H9 (cell line): ENCODE data around the gene THSD4. TPM values are rescaled to one million over a fixed set of nuclear protein-coding genes. Genes with fewer than 3 reads are reported as not detected.

Experiments
- DNase-seq: peaks from one replicate; pipeline ENCODE4 v3.0.0-alpha.2; 2017
- H2AFZ ChIP-seq: one replicate; pipeline ENCODE4 v1.6.1; 2013; ENCODE audit warnings: mild to moderate bottlenecking, low read length, control low read depth, moderate library complexity
- H2AK5ac ChIP-seq: 2 replicates; pipeline ENCODE4 v1.6.1; 2013; ENCODE audit warnings: low read length, control low read depth, mixed read lengths; ENCODE audit not compliant: insufficient read length
- H2BK120ac ChIP-seq: one replicate; pipeline ENCODE4 v1.6.1; 2013; ENCODE audit warnings: low read depth, mild to moderate bottlenecking, low read length, control low read depth, inconsistent platforms; ENCODE audit not compliant: poor library complexity, severe bottlenecking
- H2BK12ac ChIP-seq: 2 replicates; pipeline ENCODE4 v1.6.1; 2013; ENCODE audit warnings: low read length, control low read depth, mixed read lengths, low read depth; ENCODE audit not compliant: insufficient read length
- H2BK15ac ChIP-seq: 2 replicates; pipeline ENCODE4 v1.6.1; 2013; ENCODE audit warnings: low read depth, low read length, control low read depth
- H2BK20ac ChIP-seq: one replicate; pipeline ENCODE4 v1.6.1; 2013; ENCODE audit warnings: low read depth, mild to moderate bottlenecking, low read length, control low read depth, inconsistent platforms; ENCODE audit not compliant: poor library complexity, severe bottlenecking
- H2BK5ac ChIP-seq: 2 replicates; pipeline ENCODE4 v1.6.1; 2013; ENCODE audit warnings: low read length, control low read depth, mixed read lengths; ENCODE audit not compliant: insufficient read length
- H3K14ac ChIP-seq: 2 replicates; pipeline ENCODE4 v1.6.1; 2013; ENCODE audit warnings: low read length, control low read depth; ENCODE audit not compliant: insufficient read depth
- H3K18ac ChIP-seq: 2 replicates; pipeline ENCODE4 v1.6.1; 2013; ENCODE audit warnings: low read depth, mild to moderate bottlenecking, mixed read lengths, low read length, control low read depth; ENCODE audit not compliant: insufficient read length
- H3K23ac ChIP-seq: 2 replicates; pipeline ENCODE4 v1.6.1; 2013; ENCODE audit warnings: low read length, control low read depth, mixed read lengths, low read depth; ENCODE audit not compliant: insufficient read length
- H3K23me2 ChIP-seq: 2 replicates; pipeline ENCODE4 v1.6.1; 2013; ENCODE audit warnings: low read depth, mild to moderate bottlenecking, mixed read lengths, low read length, control low read depth; ENCODE audit not compliant: insufficient read length, poor library complexity, severe bottlenecking
- H3K27ac ChIP-seq: 2 replicates; pipeline ENCODE4 v1.5.1; 2013; ENCODE audit warnings: low read length, control low read depth, mixed read lengths, low read depth; ENCODE audit not compliant: insufficient read length
- H3K27me3 ChIP-seq: 2 replicates; pipeline ENCODE4 v1.6.1; 2013; ENCODE audit warnings: low read length, control low read depth, inconsistent platforms; ENCODE audit not compliant: insufficient read depth
- H3K4ac ChIP-seq: 2 replicates; pipeline ENCODE4 v1.6.1; 2013; ENCODE audit warnings: low read depth, mild to moderate bottlenecking, control low read depth, inconsistent platforms, low read length, moderate library complexity
- H3K4me1 ChIP-seq: 2 replicates; pipeline ENCODE4 v1.6.1; 2013; ENCODE audit warnings: low read length, control low read depth, inconsistent platforms; ENCODE audit not compliant: insufficient read depth
- H3K4me2 ChIP-seq: 2 replicates; pipeline ENCODE4 v1.6.1; 2013; ENCODE audit warnings: low read length, control low read depth, mixed read lengths; ENCODE audit not compliant: insufficient read length, insufficient read depth
- H3K56ac ChIP-seq: 2 replicates; pipeline ENCODE4 v1.6.1; 2013; ENCODE audit warnings: low read depth, mild to moderate bottlenecking, mixed read lengths, low read length, control low read depth; ENCODE audit not compliant: insufficient read length
- H3K79me1 ChIP-seq: 2 replicates; pipeline ENCODE4 v1.6.1; 2013; ENCODE audit warnings: low read depth, mild to moderate bottlenecking, moderate library complexity, low read length, control low read depth, inconsistent platforms; ENCODE audit not compliant: insufficient read depth, poor library complexity, severe bottlenecking
- H3K79me2 ChIP-seq: 2 replicates; pipeline ENCODE4 v1.6.1; 2013; ENCODE audit warnings: low read length, control low read depth, inconsistent platforms; ENCODE audit not compliant: insufficient read depth
- H3K9ac ChIP-seq: 2 replicates; pipeline ENCODE4 v1.6.1; 2013; ENCODE audit warnings: low read length, control low read depth, mixed read lengths; ENCODE audit not compliant: insufficient read length; ENCODE audit errors: extremely low read depth
- H3K9me3 ChIP-seq: one replicate; pipeline ENCODE4 v1.6.1; 2013; ENCODE audit warnings: low read depth, low read length, inconsistent platforms; ENCODE audit not compliant: control insufficient read depth
- H3T11ph ChIP-seq: one replicate; pipeline ENCODE4 v1.6.1; 2013; ENCODE audit warnings: mild to moderate bottlenecking, low read length, control low read depth, inconsistent platforms
- H4K20me1 ChIP-seq: one replicate; pipeline ENCODE4 v1.6.1; 2013; ENCODE audit not compliant: control insufficient read depth, insufficient read length, insufficient read depth
- H4K5ac ChIP-seq: 2 replicates; pipeline ENCODE4 v1.6.1; 2013; ENCODE audit warnings: low read depth, mild to moderate bottlenecking, mixed read lengths, low read length, control low read depth; ENCODE audit not compliant: insufficient read length
- H4K8ac ChIP-seq: replicated peaks from 2 replicates; pipeline ENCODE4 v1.6.1; 2013; ENCODE audit warnings: low read length, control low read depth, mixed read lengths, low read depth; ENCODE audit not compliant: insufficient read length
- H4K91ac ChIP-seq: 2 replicates; pipeline ENCODE4 v1.6.1; 2013; ENCODE audit warnings: low read depth, mild to moderate bottlenecking, moderate library complexity, mixed read lengths, low read length, control low read depth; ENCODE audit not compliant: insufficient read length
- H3K27ac Mint-ChIP-seq, 3 experiments: 2 replicates in 2 of 3; 3 replicates in 1 of 3; pipeline ENCODE4 v1.8.0; 2020 to 2021; ENCODE audit warnings: mixed read lengths in 3 of 3, mild to moderate bottlenecking in 1 of 3, moderate library complexity in 1 of 3
- H3K27me3 Mint-ChIP-seq: 2 replicates; pipeline ENCODE4 v1.8.0; 2021; ENCODE audit warnings: low read depth, mild to moderate bottlenecking, moderate library complexity, mixed read lengths
- H3K36me3 Mint-ChIP-seq, 3 experiments: 2 replicates in 2 of 3; 3 replicates in 1 of 3; pipeline ENCODE4 v1.8.0; 2020 to 2021; ENCODE audit warnings: low read depth in 3 of 3, mixed read lengths in 3 of 3; ENCODE audit not compliant: insufficient read depth in 1 of 3
- H3K4me1 Mint-ChIP-seq, 2 experiments: 2 replicates each; pipeline ENCODE4 v1.8.0; 2020; ENCODE audit warnings: mixed read lengths in 2 of 2
- H3K4me3 Mint-ChIP-seq, 2 experiments: 2 replicates in 1 of 2; 3 replicates in 1 of 2; pipeline ENCODE4 v1.8.0; 2020 to 2021; ENCODE audit warnings: mild to moderate bottlenecking in 2 of 2, mixed read lengths in 2 of 2, moderate library complexity in 1 of 2
- H3K9me3 Mint-ChIP-seq, 2 experiments: 2 replicates in 1 of 2; 3 replicates in 1 of 2; pipeline ENCODE4 v1.8.0; 2020; ENCODE audit warnings: mild to moderate bottlenecking in 2 of 2, mixed read lengths in 2 of 2, moderate library complexity in 1 of 2
- CTCF ChIP-seq: fragments of 200-600 bp; sonication (generic); conservative IDR thresholded peaks from 3 replicates; pipeline ENCODE4 v1.8.0; 2021; ENCODE audit warnings: antibody characterized with exemption, mild to moderate bottlenecking
- WGBS: extraction: QIAGEN DNeasy Blood & Tissue Kit; methylation state at CpG from one replicate; pipeline ENCODE4 v1.1.7; 2013; ENCODE audit warnings: missing lambda C conversion rate, low lambda C conversion rate, mixed read lengths; ENCODE audit not compliant: insufficient read length; ENCODE audit errors: extremely low coverage; 5-methylcytosine and 5-hydroxymethylcytosine counted together
- total RNA-seq: library from RNA; stranded (reverse); gene quantifications from 2 replicates; pipeline ENCODE4 v1.2.1, GENCODE V29; 2021

Gene THSD4
- total RNA-seq, 1 experiment from 2014 or later, result 5.5 TPM

DNA sequence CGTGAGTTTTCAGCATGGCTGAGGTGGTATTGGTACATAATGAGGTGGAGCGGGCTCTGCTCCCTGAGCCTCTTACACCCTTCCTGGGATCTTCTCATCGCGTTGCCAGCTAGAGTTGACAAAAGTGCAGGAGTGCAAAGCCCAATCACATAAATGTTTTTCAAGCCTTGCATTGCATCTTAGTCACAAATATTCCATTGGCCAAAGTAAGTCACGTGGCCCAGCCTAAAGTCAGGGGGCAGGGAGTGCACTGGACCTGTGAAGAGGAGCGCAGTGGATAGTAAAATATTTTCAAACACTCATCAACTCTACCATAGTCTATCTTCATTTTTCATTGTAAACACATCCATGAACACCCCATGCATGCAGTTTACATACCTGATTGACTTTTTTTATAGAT lies 365.3 kb downstream of the THSD4 start:
- Histone ChIP-seq H3K79me2 (no peaks in the 10 kb centered on the region), H3K9me3 (no peaks in the 10 kb centered on the region), H4K8ac (no peak overlapping the region), H3K23ac (no peak overlapping the region), H2BK120ac (no peak overlapping the region), H3K79me1 (no peaks in the 10 kb centered on the region), H3T11ph (no peak overlapping the region), H2BK5ac (no peak overlapping the region), H4K20me1 (no peaks in the 10 kb centered on the region), H2BK12ac (no peak overlapping the region), H3K27me3 (no peaks in the 10 kb centered on the region), H3K4me1 (no peaks in the 10 kb centered on the region), H3K4ac (no peak overlapping the region), H3K4me2 (no peak overlapping the region), H3K23me2 (no peaks in the 10 kb centered on the region), H2AK5ac (no peak overlapping the region), H3K56ac (no peak overlapping the region), H3K9ac (no peak overlapping the region), H4K5ac (no peak overlapping the region), H2AFZ (no peak overlapping the region), H4K91ac (no peak overlapping the region), H3K27ac (no peak overlapping the region), H3K18ac (no peak overlapping the region), H2BK15ac (no peak overlapping the region), H3K14ac (no peak overlapping the region), H2BK20ac (no peak overlapping the region)
- no peaks in the 10 kb centered on the region; a peak in 1 of 7 replicates for H3K36me3 Mint-ChIP-seq
- DNase-seq, result no peak
- no peak for TF ChIP-seq CTCF
- whole genome bisulfite sequencing, result no CpG with 5 or more reads among the region's 6 CpGs
- H3K27me3 Mint-ChIP-seq, result no peaks in the 10 kb centered on the region
- no peak overlapping the region for H3K4me3 Mint-ChIP-seq
- no peaks in the 10 kb centered on the region for H3K9me3 Mint-ChIP-seq
- 0 out of 4 replicates have a peak, but pooled peaks cover 0 to 2% of the 10 kb centered on the region in 2 experiments for H3K4me1 Mint-ChIP-seq
- no peak overlapping the region for H3K27ac Mint-ChIP-seq
